HCT116 (cell line): ENCODE measurements around the gene CACNA2D3. TPM values are rescaled to one million over a fixed set of nuclear protein-coding genes. Genes with fewer than 3 reads are reported as not detected.

ENCODE experiments used
- ATAC-seq: fragments of 200-7000 bp; cut with Tn5 transposase; 2 replicates; pipeline ENCODE4 v1.9.1; 2020; ENCODE audit warnings: mild to moderate bottlenecking, moderate library complexity
- BruUV-seq: library from RNA; stranded (reverse); fragments of 400-500 nt; replicated peaks from 2 replicates; lab custom pipeline; 2021; lab: Mats Ljungman, UMichigan
- CTCF ChIA-PET: fragments of 300-600 bp; sonication (Branson Sonifier 250); formaldehyde crosslinking; loops from one replicate; lab custom pipeline; 2021; ENCODE audit warnings: antibody characterized with exemption; lab: Charles Lee
- POLR2A ChIA-PET: fragments of 300-600, 350-600 bp; sonication (Branson Sonifier 250); formaldehyde crosslinking; loops from one replicate; lab custom pipeline; 2021; ENCODE audit warnings: antibody characterized with exemption; lab: Charles Lee
- RAD21 ChIA-PET, 2 experiments: fragments of 300-600 bp; sonication (Branson Sonifier 250); formaldehyde crosslinking; loops; one replicate each; lab custom pipeline; 2023; ENCODE audit warnings: low total read pairs in 2 of 2; ENCODE audit not compliant: uncharacterized antibody in 2 of 2, unreplicated experiment in 2 of 2, low non-redundant PET in 1 of 2; lab: Charles Lee
- DNase-seq: peaks from one replicate; pipeline ENCODE4 v3.0.0-alpha.2; 2010; ENCODE audit warnings: low read depth, low spot score
- H2AFZ ChIP-seq: fragments of 200-600 bp; shearing (Covaris generic), sonication (generic); 2 replicates; pipeline ENCODE4 v1.6.1; 2017; ENCODE audit warnings: low read depth, mixed run types, mixed read lengths, antibody characterized with exemption, low read length; ENCODE audit not compliant: poor library complexity, severe bottlenecking
- H3K27ac ChIP-seq: 2 replicates; pipeline ENCODE4 v1.5.1; 2012; ENCODE audit warnings: low read depth, low read length
- H3K27me3 ChIP-seq: fragments of 200-600 bp; sonication (generic); 2 replicates; pipeline ENCODE4 v1.6.1; 2016; ENCODE audit warnings: mixed run types, low read length, mixed read lengths; ENCODE audit not compliant: insufficient read depth
- H3K36me3 ChIP-seq, 2 experiments: fragments of 200-500 bp in 1 of 2; fragments of 200-600 bp in 1 of 2; sonication (Bioruptor generic) in 1 of 2; sonication (generic) in 1 of 2; 2 replicates each; pipeline versions ENCODE4 v1.5.1 to v1.6.1; 2014 to 2016; ENCODE audit warnings: low read length in 2 of 2, inconsistent platforms in 1 of 2, mixed read lengths in 1 of 2, mixed run types in 1 of 2; ENCODE audit not compliant: insufficient read depth in 2 of 2, control insufficient read depth in 1 of 2
- H3K4me1 ChIP-seq, 2 experiments: fragments of 200-600 bp in 1 of 2; sonication (generic) in 1 of 2; 2 replicates each; pipeline versions ENCODE4 v1.5.1 to v1.6.1; 2012 to 2017; ENCODE audit warnings: low read length in 2 of 2, inconsistent platforms in 1 of 2, mild to moderate bottlenecking in 1 of 2, mixed read lengths in 1 of 2, mixed run types in 1 of 2, moderate library complexity in 1 of 2; ENCODE audit not compliant: insufficient read depth in 2 of 2, control insufficient read depth in 1 of 2
- H3K4me2 ChIP-seq: fragments of 200-600 bp; sonication (generic); 2 replicates; pipeline ENCODE4 v1.6.1; 2017; ENCODE audit warnings: mixed run types, low read length, mixed read lengths
- H3K4me3 ChIP-seq, 2 experiments: fragments of 200-600 bp in 1 of 2; sonication (generic) in 1 of 2; replicated peaks in 1 of 2; 2 replicates each; pipeline ENCODE4 v1.5.1; 2011 to 2016; ENCODE audit warnings: low read length in 2 of 2, control low read depth in 1 of 2, low read depth in 1 of 2, mild to moderate bottlenecking in 1 of 2, mixed read lengths in 1 of 2, mixed run types in 1 of 2
- H3K79me2 ChIP-seq: fragments of 200-600 bp; sonication (generic); 2 replicates; pipeline ENCODE4 v1.6.1; 2017; ENCODE audit warnings: mild to moderate bottlenecking, mixed run types, low read length, moderate library complexity, mixed read lengths; ENCODE audit not compliant: insufficient read depth
- H3K9ac ChIP-seq: fragments of 200-600 bp; sonication (generic); 2 replicates; pipeline ENCODE4 v1.6.1; 2016; ENCODE audit warnings: low read length, mixed read lengths
- H3K9me2 ChIP-seq: fragments of 200-600 bp; sonication (generic), shearing (Covaris generic); 2 replicates; pipeline ENCODE4 v1.6.1; 2017; ENCODE audit warnings: mixed run types, mild to moderate bottlenecking, moderate library complexity; ENCODE audit not compliant: insufficient read depth
- H3K9me3 ChIP-seq, 2 experiments: fragments of 200-500 bp in 1 of 2; fragments of 200-600 bp in 1 of 2; sonication (Bioruptor generic) in 1 of 2; sonication (generic) in 1 of 2; 2 replicates each; pipeline ENCODE4 v1.6.1; 2014 to 2017; ENCODE audit warnings: low read length in 2 of 2, mixed read lengths in 2 of 2, inconsistent platforms in 1 of 2, low read depth in 1 of 2, mild to moderate bottlenecking in 1 of 2, mixed run types in 1 of 2, moderate library complexity in 1 of 2; ENCODE audit not compliant: control insufficient read depth in 1 of 2, insufficient read depth in 1 of 2
- H4K20me1 ChIP-seq: fragments of 200-600 bp; sonication (generic), shearing (Covaris generic); 2 replicates; pipeline ENCODE4 v1.6.1; 2017; ENCODE audit warnings: mixed run types, mild to moderate bottlenecking, moderate library complexity; ENCODE audit not compliant: insufficient read depth
- CBX3 ChIP-seq: IDR thresholded peaks from 2 replicates; pipeline ENCODE4 v1.6.1; 2012; ENCODE audit warnings: low read depth
- CEBPB ChIP-seq: IDR thresholded peaks from 2 replicates; pipeline ENCODE4 v1.6.1; 2012; ENCODE audit warnings: low read depth
- CTCF ChIP-seq, 3 experiments: fragments of 200-600 bp in 1 of 3; sonication (generic) in 1 of 3; IDR thresholded peaks in 2 of 3; conservative IDR thresholded peaks in 1 of 3; 2 replicates each; pipeline ENCODE4 v1.5.1; 2012 to 2017; ENCODE audit warnings: low read depth in 2 of 3, low read length in 2 of 3, antibody characterized with exemption in 1 of 3, borderline replicate concordance in 1 of 3, control low read depth in 1 of 3, mild to moderate bottlenecking in 1 of 3, mixed read lengths in 1 of 3, mixed run types in 1 of 3, moderate library complexity in 1 of 3; ENCODE audit not compliant: insufficient read depth in 1 of 3
- EGR1 ChIP-seq: IDR thresholded peaks from 2 replicates; pipeline ENCODE4 v1.6.1; 2012; ENCODE audit warnings: low read depth
- ELF1 ChIP-seq: IDR thresholded peaks from 2 replicates; pipeline ENCODE4 v1.6.1; 2012; ENCODE audit warnings: low read depth, borderline replicate concordance
- EZH2 ChIP-seq: fragments of 200-600 bp; sonication (generic); IDR thresholded peaks from 2 replicates; pipeline ENCODE4 v1.6.1; 2017; ENCODE audit warnings: antibody characterized with exemption, mixed run types
- EZH2phosphoT487 ChIP-seq: fragments of 200-600 bp; IDR thresholded peaks from 2 replicates; pipeline ENCODE4 v1.6.1; 2018; ENCODE audit warnings: antibody characterized with exemption, borderline replicate concordance
- FOSL1 ChIP-seq: IDR thresholded peaks from 2 replicates; pipeline ENCODE4 v1.6.1; 2012; ENCODE audit warnings: low read depth
- MAX ChIP-seq: IDR thresholded peaks from 2 replicates; pipeline ENCODE4 v1.6.1; 2012
- POLR2A ChIP-seq: IDR thresholded peaks from 2 replicates; pipeline ENCODE4 v1.7.0; 2011; ENCODE audit warnings: borderline replicate concordance; ENCODE audit not compliant: insufficient read depth, insufficient read length; ENCODE audit errors: extremely low read depth
- RAD21 ChIP-seq: IDR thresholded peaks from 2 replicates; pipeline ENCODE4 v1.6.1; 2012; ENCODE audit warnings: low read depth, mild to moderate bottlenecking
- SIN3A ChIP-seq: IDR thresholded peaks from 2 replicates; pipeline ENCODE4 v1.6.1; 2012; ENCODE audit warnings: low read depth
- SP1 ChIP-seq: IDR thresholded peaks from 2 replicates; pipeline ENCODE4 v1.6.1; 2012; ENCODE audit warnings: low read depth
- SRF ChIP-seq: IDR thresholded peaks from 2 replicates; pipeline ENCODE4 v1.6.1; 2012; ENCODE audit warnings: low read depth
- TCF7L2 ChIP-seq: IDR thresholded peaks from 2 replicates; pipeline ENCODE4 v1.7.0; 2011; ENCODE audit warnings: borderline replicate concordance, inconsistent platforms; ENCODE audit not compliant: insufficient read depth, insufficient read length; ENCODE audit errors: extremely low read depth
- YY1 ChIP-seq: IDR thresholded peaks from 2 replicates; pipeline ENCODE4 v1.6.1; 2011; ENCODE audit warnings: low read length, low read depth, moderate library complexity, mild to moderate bottlenecking; ENCODE audit not compliant: insufficient replicate concordance; ENCODE audit errors: extremely low read depth
- ZFX ChIP-seq: fragments of 450-650 bp; IDR thresholded peaks from 2 replicates; pipeline ENCODE4 v1.6.1; 2017
- ZNF274 ChIP-seq: fragments of 200-500 bp; sonication (Bioruptor generic); IDR thresholded peaks from 2 replicates; pipeline ENCODE4 v1.6.1; 2014; ENCODE audit warnings: mild to moderate bottlenecking, low read depth, low read length, inconsistent platforms
- intact Hi-C: fragments of 100-400 bp; cut with micrococcal nuclease; formaldehyde crosslinking; loops from 2 replicates; pipeline ENCODE4 v1.10.0; 2022
- total RNA-seq: library from RNA; stranded (reverse); gene quantifications from one replicate; pipeline ENCODE4 v1.2.1, GENCODE V29; 2021; ENCODE audit not compliant: unreplicated experiment
- TF ChIP-seq, protein P1 (sequence below): IDR thresholded peaks from 2 replicates; pipeline ENCODE4 v1.6.1; 2012

The CACNA2D3 gene
- total RNA-seq, 1 experiment from 2014 or later = 0.20 TPM

DNA sequence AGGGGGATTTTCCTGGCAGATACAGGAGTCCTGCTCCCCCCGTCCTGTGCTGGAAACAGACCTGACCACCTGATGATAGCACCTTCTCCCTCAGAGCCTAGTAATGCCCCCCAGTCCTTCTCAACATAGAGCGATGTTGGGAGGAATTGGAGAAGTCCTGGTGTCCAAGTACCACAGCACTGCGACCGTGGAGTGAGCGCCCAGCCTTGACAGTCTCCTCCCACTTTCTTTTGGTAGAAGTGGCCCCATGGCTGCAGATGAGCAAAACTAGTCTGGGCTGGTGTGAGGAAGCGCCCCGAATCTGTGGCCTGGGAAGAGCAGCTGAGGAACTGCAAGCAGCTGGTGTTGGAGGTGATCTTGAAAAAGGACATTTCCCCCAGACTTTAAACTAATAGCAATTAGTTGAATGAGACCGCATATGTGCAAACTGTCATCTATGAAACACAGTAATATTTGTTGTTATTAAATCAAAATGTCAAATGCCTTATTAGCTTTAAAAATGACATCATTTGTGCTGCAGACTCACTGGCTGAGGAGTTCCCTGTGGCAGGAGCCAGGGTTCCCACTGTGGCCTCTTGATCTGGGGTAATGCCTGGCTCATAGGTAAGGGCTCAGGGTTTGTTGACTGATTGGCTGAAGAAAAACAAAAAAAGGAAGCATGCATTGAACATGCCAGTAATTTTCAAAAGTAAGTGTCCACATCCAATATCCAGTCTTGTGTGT is 121.8 kb downstream of the CACNA2D3 start:
- H3K9me3 ChIP-seq = no peaks in the 10 kb centered on the region
- no peak overlapping the region for H2AFZ ChIP-seq
- H3K36me3 ChIP-seq = no peaks in the 10 kb centered on the region
- no peak overlapping the region for H3K4me2 ChIP-seq
- TF ChIP-seq CEBPB (no peak), FOSL1 (no peak), SIN3A (no peak), TCF7L2 (no peak), RAD21 (no peak), YY1 (no peak)
- peaks cover 14% of the 10 kb centered on the region for H3K27me3 ChIP-seq
- ChIA-PET CTCF (no interaction called here), POLR2A (no interaction called here), RAD21 (no interaction called here)
- H3K9ac ChIP-seq = no peak overlapping the region
- no TSS peak for BruUV-seq
- intact Hi-C loops = no loop called here
- no peak overlapping the region for H3K27ac ChIP-seq
- no peaks in the 10 kb centered on the region for H3K79me2 ChIP-seq
- ATAC-seq (no peak), DNase-seq (no peak)
- no peaks in the 10 kb centered on the region for H3K9me2 ChIP-seq
- no peak overlapping the region for H3K4me3 ChIP-seq
- no peaks in the 10 kb centered on the region for H3K4me1 ChIP-seq
- H4K20me1 ChIP-seq = no peaks in the 10 kb centered on the region

GRCh38 chr3:54251705-54252104 is 129.4 kb downstream of the CACNA2D3 start:
- POLR2A ChIA-PET = no interaction called here
- no peak for DNase-seq
- no peak for TF ChIP-seq SP1
- no peak for TF ChIP-seq ELF1
- no peak for TF ChIP-seq SRF
- no peak for TF ChIP-seq SIN3A
- no peak for TF ChIP-seq ZFX
- TF ChIP-seq POLR2A = no peak
- TF ChIP-seq TCF7L2 = no peak
- no peak for TF ChIP-seq EZH2
- no peak for TF ChIP-seq ZNF274
- no peak for TF ChIP-seq CBX3
- TF ChIP-seq RAD21 = no peak
- no peak for TF ChIP-seq MAX
- TF ChIP-seq EGR1 = no peak
- TF ChIP-seq FOSL1 = no peak
- TF ChIP-seq, protein P1, sequence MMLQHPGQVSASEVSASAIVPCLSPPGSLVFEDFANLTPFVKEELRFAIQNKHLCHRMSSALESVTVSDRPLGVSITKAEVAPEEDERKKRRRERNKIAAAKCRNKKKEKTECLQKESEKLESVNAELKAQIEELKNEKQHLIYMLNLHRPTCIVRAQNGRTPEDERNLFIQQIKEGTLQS = no peak
- TF ChIP-seq CTCF (IDR thresholded peaks at IDR 0.05 in 2 of 3, conservative IDR thresholded peaks at IDR 0.05 in 1 of 3; ENCODE audit: borderline replicate concordance in 1 of 3, insufficient read depth in 1 of 3, low read depth in 2 of 3, low read length in 2 of 3) = no peak
- TF ChIP-seq CEBPB = no peak
- no peak for TF ChIP-seq EZH2phosphoT487
- no peak for TF ChIP-seq YY1

More at GRCh38 chr3:54251705-54252104, 129.4 kb downstream of the CACNA2D3 start:
- intact Hi-C loops = no loop called here
- Histone ChIP-seq H3K4me1 (no peaks in the 10 kb centered on the region), H3K9me2 (no peaks in the 10 kb centered on the region), H3K4me2 (no peak overlapping the region), H3K9me3 (no peaks in the 10 kb centered on the region), H3K36me3 (no peaks in the 10 kb centered on the region), H3K27me3 (peaks cover 15% of the 10 kb centered on the region), H2AFZ (no peak overlapping the region), H3K79me2 (no peaks in the 10 kb centered on the region), H3K4me3 (no peak overlapping the region), H4K20me1 (no peaks in the 10 kb centered on the region), H3K27ac (no peak overlapping the region), H3K9ac (no peak overlapping the region)
- CTCF ChIA-PET = no interaction called here
- no peak for ATAC-seq
- BruUV-seq = no TSS peak
- RAD21 ChIA-PET = no interaction called here
